Fibroblast of villous mesenchyme (primary cell): ENCODE data around the gene SELPLG. TPM values are rescaled to one million over a fixed set of nuclear protein-coding genes. Genes with fewer than 3 reads are reported as not detected.

Experiments
- DNase-seq: peaks from one replicate; pipeline ENCODE4 v3.0.0-alpha.2; 2010; ENCODE audit warnings: low read depth
- H3K4me3 ChIP-seq: 2 replicates; pipeline ENCODE4 v1.5.1; 2011; ENCODE audit warnings: low read depth, mild to moderate bottlenecking, low read length
- CTCF ChIP-seq: IDR thresholded peaks from 2 replicates; pipeline ENCODE4 v1.5.1; 2012; ENCODE audit warnings: low read depth, mild to moderate bottlenecking, low read length; ENCODE audit not compliant: insufficient read depth
- total RNA-seq: library from RNA; depleted of rRNA; stranded (reverse); fragments of >200 nt; gene quantifications from 2 replicates; pipeline ENCODE4 v1.2.3, GENCODE V29; 2012

The SELPLG gene
- 1.3 and 2.2 TPM in 2 replicates for total RNA-seq

GRCh38 chr12:108633534-108634248, at the start of gene SELPLG:
TSS of gene SELPLG (minus strand) at chr12:108633894. CDS start at chr12:108624307, 9,587 bp downstream.
- no peak within 1 kb of the TSS for H3K4me3 ChIP-seq
- DNase-seq = no peak
- no peak for TF ChIP-seq CTCF

GRCh38 chr12:108681317-108681716, 47.6 kb upstream of the SELPLG start:
- TF ChIP-seq CTCF = no peak
- no peak for DNase-seq
- no peak overlapping the region for H3K4me3 ChIP-seq

GRCh38 chr12:108679106-108679681, 45.5 kb upstream of the SELPLG start:
- no peak overlapping the region for H3K4me3 ChIP-seq
- TF ChIP-seq CTCF = no peak
- DNase-seq = no peak

GRCh38 chr12:108678104-108678730, 44.5 kb upstream of the SELPLG start:
- no peak overlapping the region for H3K4me3 ChIP-seq
- TF ChIP-seq CTCF = no peak
- DNase-seq = no peak

- TF ChIP-seq CTCF = no peak
- no peak for DNase-seq
- no peak overlapping the region for H3K4me3 ChIP-seq
Measured at GRCh38 chr12:108677381-108677780, 43.7 kb upstream of the SELPLG start.

GRCh38 chr12:108676707-108677106, 43.0 kb upstream of the SELPLG start:
- DNase-seq = no peak
- no peak overlapping the region for H3K4me3 ChIP-seq
- no peak for TF ChIP-seq CTCF
